CD4-positive, alpha-beta T cell treated with Interleukin-6 for 4 hours (primary cell): ENCODE data around the gene ADAM11.
"Not testable (repeated sequence)": the region's sequence is repeated elsewhere in the genome, so short reads cannot be mapped to it uniquely, and the experiment has no call there.

ENCODE experiments used
- DNase-seq: peaks from one replicate; pipeline ENCODE4 v3.0.0-alpha.2; 2020; ENCODE audit warnings: mixed read lengths

Gene ADAM11

GRCh38 chr17:44758414-44759085 is at the start of gene ADAM11:
ADAM11 (plus strand) TSS chr17:44758988; CDS start chr17:44759200, 212 bp downstream.
- DNase-seq = peak; percentile 8

GRCh38 chr17:44719444-44719843 is 39.3 kb upstream of the ADAM11 start:
- DNase-seq = no peak

GRCh38 chr17:44722254-44722653 is 36.5 kb upstream of the ADAM11 start:
- no peak for DNase-seq

- not testable (repeated sequence) for DNase-seq
These were observed 32.7 kb upstream of the ADAM11 start for GRCh38 chr17:44726121-44726520.

GRCh38 chr17:44733753-44734152 is 25.0 kb upstream of the ADAM11 start:
- no peak for DNase-seq

GRCh38 chr17:44734272-44734671 is 24.5 kb upstream of the ADAM11 start:
- no peak for DNase-seq

- no peak for DNase-seq
These were observed 22.1 kb upstream of the ADAM11 start for GRCh38 chr17:44736551-44737240.

GRCh38 chr17:44738214-44738906 is 20.4 kb upstream of the ADAM11 start:
- no peak for DNase-seq

- no peak for DNase-seq
These were observed 17.5 kb upstream of the ADAM11 start for GRCh38 chr17:44741316-44741715.

- DNase-seq = no peak
These were observed 13.5 kb upstream of the ADAM11 start for GRCh38 chr17:44745301-44745700.

GRCh38 chr17:44745738-44746137 is 13.1 kb upstream of the ADAM11 start:
- not testable (repeated sequence) for DNase-seq

- DNase-seq = no peak
These were observed 11.2 kb upstream of the ADAM11 start for GRCh38 chr17:44747566-44747965.

- no peak for DNase-seq
These were observed 9.5 kb upstream of the ADAM11 start for GRCh38 chr17:44749076-44749979.

- DNase-seq = no peak
These were observed 8.8 kb upstream of the ADAM11 start for GRCh38 chr17:44749980-44750318.

- DNase-seq = no peak
These were observed 7.5 kb upstream of the ADAM11 start for GRCh38 chr17:44751331-44751730.

- no peak for DNase-seq
These were observed 7.0 kb upstream of the ADAM11 start for GRCh38 chr17:44751806-44752205.

GRCh38 chr17:44752953-44753861 is 5.6 kb upstream of the ADAM11 start:
- no peak for DNase-seq

GRCh38 chr17:44754276-44754675 is 4.5 kb upstream of the ADAM11 start:
- no peak for DNase-seq

- not testable (repeated sequence) for DNase-seq
These were observed 3.6 kb upstream of the ADAM11 start for GRCh38 chr17:44755180-44755579.

GRCh38 chr17:44757045-44757917 is 1.5 kb upstream of the ADAM11 start:
- DNase-seq = no peak

- no peak for DNase-seq
These were observed 822 bp upstream of the ADAM11 start for GRCh38 chr17:44757918-44758413.
